Activated T-cell treated with anti-CD3 and anti-CD28 coated beads, Interleukin-2, amount 50 U/mL, for 72 hours (primary cell): ENCODE results near the gene NAV2. TPM values are rescaled to one million over a fixed set of nuclear protein-coding genes. Genes with fewer than 3 reads are reported as not detected.

ENCODE experiments used
- ATAC-seq, 2 donors: fragments of 150-1000 bp; cut with Tn5 transposase; replicated peaks in 1 of 2; 2 replicates each; pipeline ENCODE4 v1.10.0; 2021; ENCODE audit warnings: moderate library complexity in 2 of 2, mild to moderate bottlenecking in 1 of 2
- DNase-seq, 2 donors: peaks; one replicate each; pipeline ENCODE4 v3.0.0; 2021 to 2022; ENCODE audit warnings: mixed read lengths in 1 of 2
- H3K27ac Mint-ChIP-seq: one replicate; pipeline ENCODE4 v1.8.0; 2022; ENCODE audit warnings: mild to moderate bottlenecking, moderate library complexity, mixed read lengths
- H3K27me3 Mint-ChIP-seq: one replicate; pipeline ENCODE4 v1.8.0; 2022; ENCODE audit warnings: low read depth, mixed read lengths
- H3K36me3 Mint-ChIP-seq, 2 donors: one replicate each; pipeline ENCODE4 v1.8.0; 2022; ENCODE audit warnings: mixed read lengths in 2 of 2, mild to moderate bottlenecking in 1 of 2; ENCODE audit not compliant: insufficient read depth in 2 of 2
- H3K4me1 Mint-ChIP-seq: one replicate; pipeline ENCODE4 v1.8.0; 2022; ENCODE audit warnings: low read depth, mixed read lengths
- H3K4me3 Mint-ChIP-seq, 2 donors: one replicate each; pipeline ENCODE4 v1.8.0; 2022; ENCODE audit warnings: mild to moderate bottlenecking in 2 of 2, mixed read lengths in 2 of 2, moderate library complexity in 2 of 2
- H3K9me3 Mint-ChIP-seq, 2 donors: one replicate each; pipeline ENCODE4 v1.8.0; 2022; ENCODE audit warnings: mixed read lengths in 2 of 2
- total RNA-seq, 2 donors: library from RNA; stranded (reverse); gene quantifications; one replicate each; pipeline ENCODE4 v1.2.3, GENCODE V29; 2022

The NAV2 gene
- total RNA-seq, 2 donors from 2014 or later = 1.8 to 2.0 TPM

DNA sequence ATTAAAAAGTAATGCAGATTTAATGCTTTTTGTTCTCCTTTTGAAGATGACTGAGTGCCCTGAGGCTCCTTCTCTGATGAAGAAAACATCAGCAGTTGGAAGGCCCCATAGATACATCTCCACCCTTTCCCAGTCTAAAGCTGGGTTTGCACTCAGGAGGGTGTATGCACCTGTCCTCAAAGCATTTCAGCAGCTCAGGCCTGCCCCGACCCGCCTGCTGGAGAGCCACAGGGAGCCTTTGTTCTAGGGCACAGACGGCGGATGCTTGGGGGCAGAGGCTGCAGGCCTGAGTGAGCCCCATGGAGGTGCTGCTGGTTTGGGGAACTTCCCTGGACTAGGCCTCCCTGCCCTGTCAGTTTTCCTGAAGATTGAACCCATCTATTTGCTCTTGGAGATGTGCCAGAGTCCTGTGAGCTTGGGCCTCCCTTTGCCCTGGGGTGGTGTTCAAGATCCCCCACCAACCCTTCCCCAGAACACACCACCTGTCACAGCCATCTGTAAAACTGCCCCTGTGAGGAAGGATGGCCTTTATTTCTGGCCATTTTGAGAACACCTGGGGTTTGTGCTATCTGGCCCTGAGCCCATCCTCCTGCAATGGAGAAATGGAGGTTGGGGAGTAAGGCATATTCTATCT is 160.0 kb downstream of the NAV2 start:
- DNase-seq (no peak), ATAC-seq (no peak)
- H3K9me3 Mint-ChIP-seq = no peaks in the 10 kb centered on the region
- H3K4me3 Mint-ChIP-seq = no peak overlapping the region
- H3K4me1 Mint-ChIP-seq = no peaks in the 10 kb centered on the region
- H3K27me3 Mint-ChIP-seq = no peaks in the 10 kb centered on the region
- no peak overlapping the region for H3K27ac Mint-ChIP-seq
- H3K36me3 Mint-ChIP-seq = no peaks in the 10 kb centered on the region

DNA sequence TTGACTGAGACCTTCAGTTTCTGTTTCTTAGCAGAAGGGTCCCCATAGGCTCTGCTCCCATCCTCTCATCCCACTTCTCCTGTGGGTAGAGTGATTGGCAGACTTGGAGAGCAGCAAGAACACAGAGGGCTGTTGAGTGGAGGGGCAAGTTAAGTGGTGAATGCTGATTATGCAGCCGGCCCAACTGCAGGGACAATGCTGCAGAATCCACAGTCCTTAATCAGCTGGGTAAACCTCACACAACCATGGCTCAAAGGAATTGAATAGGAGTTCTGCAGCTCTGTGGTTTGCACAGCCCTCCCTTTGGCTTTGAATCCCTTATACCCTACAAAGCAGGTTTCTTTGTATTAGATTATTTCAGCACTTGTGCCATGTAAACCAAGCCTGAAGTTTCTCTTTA is 161.1 kb downstream of the NAV2 start:
- Mint-ChIP-seq H3K4me1 (no peaks in the 10 kb centered on the region), H3K27me3 (no peaks in the 10 kb centered on the region), H3K36me3 (no peaks in the 10 kb centered on the region), H3K9me3 (no peaks in the 10 kb centered on the region), H3K4me3 (no peak overlapping the region), H3K27ac (no peak overlapping the region)
- DNase-seq = no peak
- ATAC-seq = no peak

DNA sequence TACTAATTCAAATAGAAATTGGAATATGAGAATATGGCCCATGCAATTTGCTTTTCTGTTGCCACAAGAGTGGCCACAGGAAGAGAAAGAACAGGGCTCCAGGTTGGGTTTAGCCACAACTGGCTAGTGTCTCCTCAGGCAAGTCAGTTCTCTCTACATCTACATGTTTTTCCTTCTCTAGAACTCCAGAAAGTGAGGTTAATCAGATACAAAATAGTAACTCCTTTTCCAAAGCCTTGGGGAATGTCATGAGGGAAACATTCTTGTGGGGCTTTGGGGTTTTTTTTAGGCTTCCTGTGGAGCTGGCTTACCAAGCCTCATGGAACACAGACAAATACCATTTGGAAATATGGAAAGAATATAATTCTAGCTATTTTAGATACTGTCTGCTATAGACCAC is 161.6 kb downstream of the NAV2 start:
- no peak overlapping the region for H3K4me3 Mint-ChIP-seq
- DNase-seq = no peak
- no peaks in the 10 kb centered on the region for H3K4me1 Mint-ChIP-seq
- no peaks in the 10 kb centered on the region for H3K36me3 Mint-ChIP-seq
- no peaks in the 10 kb centered on the region for H3K9me3 Mint-ChIP-seq
- H3K27ac Mint-ChIP-seq = no peak overlapping the region
- no peak for ATAC-seq
- H3K27me3 Mint-ChIP-seq = no peaks in the 10 kb centered on the region

DNA sequence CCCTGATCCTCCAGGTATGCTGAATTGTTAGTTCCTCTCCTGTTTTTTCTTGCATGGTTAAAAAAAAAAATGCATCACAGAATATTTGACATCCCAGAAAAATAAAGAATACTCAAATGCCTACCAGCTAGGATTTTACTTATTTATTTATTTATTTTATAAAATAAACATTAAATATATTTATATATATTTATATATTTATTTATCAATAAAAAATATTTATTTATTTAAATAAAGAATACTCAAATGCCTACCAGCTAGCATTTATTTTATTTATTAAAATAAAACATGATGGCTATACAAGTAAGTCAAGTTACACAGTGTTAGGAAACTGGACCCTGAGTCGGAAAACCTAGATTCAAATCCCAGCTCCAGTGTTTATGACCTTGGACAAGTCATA is 164.1 kb downstream of the NAV2 start:
- Mint-ChIP-seq H3K27me3 (peaks cover 12% of the 10 kb centered on the region), H3K27ac (no peak overlapping the region), H3K4me3 (no peak overlapping the region), H3K4me1 (no peaks in the 10 kb centered on the region), H3K36me3 (no peaks in the 10 kb centered on the region), H3K9me3 (no peaks in the 10 kb centered on the region)
- ATAC-seq (no peak), DNase-seq (no peak)

DNA sequence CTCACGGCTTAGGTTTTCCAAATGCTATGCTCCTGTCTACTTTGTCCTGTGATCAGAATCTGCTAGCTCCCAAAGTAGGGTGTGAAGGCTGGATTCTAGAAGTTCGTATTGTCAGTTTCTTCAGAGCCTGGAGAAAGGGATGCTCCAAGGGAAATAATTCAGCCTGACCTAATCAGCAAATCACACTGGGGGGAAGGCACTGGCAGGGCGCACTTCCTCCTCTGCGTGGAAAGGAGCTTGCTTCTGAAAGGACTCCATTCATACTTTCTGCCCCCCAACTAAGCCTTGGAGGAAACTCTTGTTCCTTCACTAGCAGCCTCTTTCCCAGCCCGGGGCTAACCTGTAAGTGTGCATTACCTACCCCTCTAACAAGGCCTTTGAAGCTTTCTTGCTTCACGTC is 165.9 kb downstream of the NAV2 start:
- no peak for DNase-seq
- Mint-ChIP-seq H3K9me3 (no peaks in the 10 kb centered on the region), H3K27me3 (peaks cover 12% of the 10 kb centered on the region), H3K36me3 (no peaks in the 10 kb centered on the region), H3K27ac (no peak overlapping the region), H3K4me1 (no peaks in the 10 kb centered on the region), H3K4me3 (no peak overlapping the region)
- no peak for ATAC-seq

DNA sequence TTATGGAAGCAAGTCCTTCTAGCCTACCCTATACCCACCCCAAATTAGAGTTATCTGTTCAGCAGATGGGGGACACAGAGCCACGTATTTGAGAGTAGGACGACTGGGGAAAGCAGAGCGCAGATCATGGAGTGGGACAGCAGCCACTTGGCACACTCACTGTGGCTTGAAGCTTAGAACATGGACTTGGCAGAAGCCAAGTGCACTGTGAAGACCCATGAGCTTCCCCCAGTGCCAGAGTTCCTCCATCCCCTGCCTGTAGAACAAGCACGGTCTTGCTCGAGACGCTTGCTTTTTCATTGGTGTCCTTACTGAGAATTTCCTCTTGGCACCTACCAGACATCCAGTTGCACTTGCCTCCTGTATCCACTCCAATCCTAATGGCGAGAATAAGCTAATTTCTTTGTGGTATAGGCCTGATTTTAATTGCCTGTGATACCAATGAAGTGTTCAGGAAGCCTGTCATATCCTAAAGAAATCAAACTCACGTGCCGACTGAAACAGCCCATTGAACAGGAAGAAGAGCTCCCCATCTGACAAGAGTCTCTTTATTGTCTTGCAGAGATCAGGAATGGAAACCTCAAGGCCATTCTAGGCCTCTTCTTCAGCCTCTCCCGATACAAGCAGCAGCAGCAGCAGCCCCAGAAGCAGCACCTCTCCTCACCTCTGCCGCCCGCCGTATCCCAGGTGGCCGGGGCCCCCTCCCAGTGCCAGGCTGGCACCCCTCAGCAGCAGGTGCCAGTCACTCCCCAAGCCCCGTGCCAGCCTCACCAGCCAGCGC is 166.9 kb downstream of the NAV2 start:
- Mint-ChIP-seq H3K27ac (no peak overlapping the region), H3K36me3 (no peaks in the 10 kb centered on the region), H3K4me3 (no peak overlapping the region), H3K4me1 (no peaks in the 10 kb centered on the region), H3K9me3 (no peaks in the 10 kb centered on the region), H3K27me3 (peaks cover 12% of the 10 kb centered on the region)
- ATAC-seq (no peak), DNase-seq (no peak)

DNA sequence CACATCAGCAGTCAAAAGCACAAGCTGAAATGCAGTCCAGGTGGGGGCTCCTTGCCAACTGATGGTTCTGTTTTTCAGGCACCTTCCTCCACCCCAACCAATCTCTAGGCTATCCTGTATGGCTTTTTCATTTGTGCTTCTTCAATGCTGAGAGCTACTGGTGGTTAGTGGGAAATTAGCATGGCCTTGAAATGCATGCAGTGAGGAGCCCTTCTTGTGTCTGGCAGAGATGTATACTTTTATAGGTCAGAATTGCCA is 167.4 kb downstream of the NAV2 start:
- no peaks in the 10 kb centered on the region for H3K36me3 Mint-ChIP-seq
- DNase-seq (no peak), ATAC-seq (no peak)
- H3K27me3 Mint-ChIP-seq = peaks cover 12% of the 10 kb centered on the region
- H3K9me3 Mint-ChIP-seq = no peaks in the 10 kb centered on the region
- H3K27ac Mint-ChIP-seq = no peak overlapping the region
- H3K4me3 Mint-ChIP-seq = no peak overlapping the region
- no peaks in the 10 kb centered on the region for H3K4me1 Mint-ChIP-seq

DNA sequence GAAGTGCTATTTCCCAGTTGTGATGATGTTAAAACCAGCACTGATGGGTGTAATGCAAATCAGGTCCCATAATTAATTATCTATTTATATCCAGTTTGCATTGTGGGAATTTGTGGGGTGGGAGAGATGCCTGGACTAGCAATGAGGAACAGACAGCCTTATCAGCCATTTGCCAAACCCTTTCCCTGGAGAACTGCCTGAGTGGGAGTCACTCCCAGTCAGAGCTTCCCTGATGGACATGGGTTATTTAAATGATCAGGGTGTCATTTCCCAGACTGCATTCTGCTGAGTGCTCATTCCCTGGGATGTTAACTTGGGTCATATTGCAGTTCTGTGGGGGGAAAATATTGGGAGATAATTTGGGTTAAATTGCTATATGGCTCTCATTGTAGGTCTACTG is 168.5 kb downstream of the NAV2 start:
- no peaks in the 10 kb centered on the region for H3K36me3 Mint-ChIP-seq
- no peaks in the 10 kb centered on the region for H3K4me1 Mint-ChIP-seq
- peaks cover 12% of the 10 kb centered on the region for H3K27me3 Mint-ChIP-seq
- H3K4me3 Mint-ChIP-seq = no peak overlapping the region
- ATAC-seq = no peak
- no peak overlapping the region for H3K27ac Mint-ChIP-seq
- H3K9me3 Mint-ChIP-seq = no peaks in the 10 kb centered on the region
- no peak for DNase-seq

DNA sequence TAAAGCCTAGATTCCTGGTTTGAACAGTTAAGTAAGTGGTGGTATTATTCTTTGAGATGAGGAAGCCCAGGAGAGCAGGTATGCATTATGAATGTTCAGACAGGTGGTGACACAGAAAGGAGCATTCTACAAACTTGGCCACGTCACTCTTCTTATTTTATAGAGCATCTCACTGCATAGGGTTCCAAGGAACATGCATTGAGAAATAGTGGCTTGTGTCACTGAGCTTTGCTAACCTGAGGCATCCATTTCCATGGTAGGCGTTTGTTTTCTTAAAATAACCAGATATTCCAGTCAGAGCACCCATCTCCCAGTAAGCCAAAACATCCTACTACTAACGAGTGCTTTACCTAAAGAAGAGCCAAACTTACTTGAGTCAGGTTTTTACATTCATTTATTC is 169.7 kb downstream of the NAV2 start:
- Mint-ChIP-seq H3K9me3 (no peaks in the 10 kb centered on the region), H3K27ac (no peak overlapping the region), H3K4me1 (no peaks in the 10 kb centered on the region), H3K27me3 (peaks cover 12% of the 10 kb centered on the region), H3K36me3 (no peaks in the 10 kb centered on the region), H3K4me3 (no peak overlapping the region)
- DNase-seq (no peak), ATAC-seq (no peak)

DNA sequence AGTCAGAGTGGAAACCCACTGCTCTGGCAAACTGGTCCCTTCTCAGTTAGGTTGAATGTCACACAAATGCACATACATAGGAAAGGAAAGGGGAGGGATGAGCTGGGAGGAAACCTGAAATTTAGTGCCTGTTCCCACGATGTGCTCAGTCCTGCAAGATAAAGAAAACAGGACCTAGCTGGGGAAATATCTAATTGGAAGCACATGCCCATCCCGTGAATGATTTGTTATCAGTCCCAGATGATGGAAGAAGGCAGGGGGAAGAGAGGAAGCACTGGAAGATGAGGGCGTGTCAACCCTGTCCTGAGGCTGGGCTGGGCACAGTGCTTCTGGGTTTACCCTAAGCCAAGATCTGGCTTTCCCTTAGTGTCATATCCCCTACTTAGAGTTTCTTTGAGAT is 173.9 kb downstream of the NAV2 start:
- Mint-ChIP-seq H3K4me3 (no peak overlapping the region), H3K4me1 (no peaks in the 10 kb centered on the region), H3K9me3 (no peaks in the 10 kb centered on the region), H3K27me3 (no peaks in the 10 kb centered on the region), H3K36me3 (no peaks in the 10 kb centered on the region), H3K27ac (no peak overlapping the region)
- ATAC-seq (no peak), DNase-seq (no peak)

DNA sequence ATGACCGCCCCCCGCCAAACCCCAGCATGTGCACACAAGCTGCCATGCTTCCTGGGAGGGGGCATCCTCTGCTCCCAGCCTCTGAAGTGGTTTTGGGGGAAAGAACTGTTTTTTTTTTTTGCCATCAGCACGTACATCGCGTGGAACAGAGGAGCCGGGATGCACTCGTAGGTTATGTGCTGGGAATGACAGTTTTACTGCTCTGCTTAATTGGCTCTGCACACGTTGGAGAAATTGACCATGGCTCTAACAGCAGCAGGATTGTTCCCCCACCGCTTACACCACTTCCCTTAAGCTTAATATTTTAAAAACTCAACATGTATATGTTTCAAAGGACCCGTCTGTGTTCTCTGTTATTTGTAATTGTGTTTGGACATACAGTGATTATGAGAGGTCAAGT is 175.2 kb downstream of the NAV2 start:
- H3K36me3 Mint-ChIP-seq = no peaks in the 10 kb centered on the region
- no peaks in the 10 kb centered on the region for H3K9me3 Mint-ChIP-seq
- DNase-seq (no peak), ATAC-seq (no peak)
- H3K4me1 Mint-ChIP-seq = no peaks in the 10 kb centered on the region
- no peak overlapping the region for H3K4me3 Mint-ChIP-seq
- no peak overlapping the region for H3K27ac Mint-ChIP-seq
- no peaks in the 10 kb centered on the region for H3K27me3 Mint-ChIP-seq

DNA sequence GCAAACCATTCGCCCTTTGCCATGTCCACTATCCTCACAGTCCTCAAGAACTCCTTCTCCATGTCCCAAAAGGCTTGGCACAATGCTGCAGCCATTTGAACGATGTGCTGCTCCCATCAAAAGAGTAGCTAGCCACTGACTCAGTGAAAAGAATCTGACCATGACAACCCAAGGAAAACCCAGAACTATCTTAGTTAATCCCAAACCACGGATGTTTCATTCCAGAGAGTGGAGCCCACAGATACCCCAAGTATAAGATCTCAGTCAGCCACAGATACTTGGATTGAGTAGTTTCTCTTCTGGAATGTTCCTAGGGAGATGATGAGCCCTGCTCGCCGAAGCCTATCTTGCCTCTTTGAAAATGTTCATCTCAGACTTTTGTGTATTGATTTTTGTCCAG is 176.9 kb downstream of the NAV2 start:
- H3K9me3 Mint-ChIP-seq = no peaks in the 10 kb centered on the region
- no peaks in the 10 kb centered on the region for H3K4me1 Mint-ChIP-seq
- DNase-seq (no peak), ATAC-seq (no peak)
- no peak overlapping the region for H3K27ac Mint-ChIP-seq
- H3K27me3 Mint-ChIP-seq = no peaks in the 10 kb centered on the region
- H3K4me3 Mint-ChIP-seq = no peak overlapping the region
- no peaks in the 10 kb centered on the region for H3K36me3 Mint-ChIP-seq

DNA sequence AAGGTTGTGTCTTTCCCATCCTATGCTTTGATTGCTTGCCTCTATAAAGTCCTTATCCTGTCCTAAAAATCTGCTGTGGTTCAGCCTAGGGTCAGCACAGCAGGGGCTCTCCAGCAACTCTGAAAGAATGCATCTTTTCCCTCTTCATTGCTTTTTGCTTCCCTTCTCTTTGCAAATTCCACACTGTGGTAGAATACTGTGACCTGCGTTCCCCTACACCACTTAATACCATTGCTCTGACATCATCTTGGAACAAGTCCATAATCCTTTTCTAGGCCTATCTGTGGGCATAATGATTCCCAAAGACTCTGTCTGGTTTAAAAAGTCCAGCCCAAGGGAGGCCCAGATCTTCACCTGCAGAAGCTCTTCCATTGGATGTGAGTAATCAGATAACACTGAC is 177.7 kb downstream of the NAV2 start:
- Mint-ChIP-seq H3K27me3 (no peaks in the 10 kb centered on the region), H3K4me3 (no peak overlapping the region), H3K36me3 (no peaks in the 10 kb centered on the region), H3K9me3 (no peaks in the 10 kb centered on the region), H3K27ac (no peak overlapping the region), H3K4me1 (no peaks in the 10 kb centered on the region)
- DNase-seq (no peak), ATAC-seq (no peak)

DNA sequence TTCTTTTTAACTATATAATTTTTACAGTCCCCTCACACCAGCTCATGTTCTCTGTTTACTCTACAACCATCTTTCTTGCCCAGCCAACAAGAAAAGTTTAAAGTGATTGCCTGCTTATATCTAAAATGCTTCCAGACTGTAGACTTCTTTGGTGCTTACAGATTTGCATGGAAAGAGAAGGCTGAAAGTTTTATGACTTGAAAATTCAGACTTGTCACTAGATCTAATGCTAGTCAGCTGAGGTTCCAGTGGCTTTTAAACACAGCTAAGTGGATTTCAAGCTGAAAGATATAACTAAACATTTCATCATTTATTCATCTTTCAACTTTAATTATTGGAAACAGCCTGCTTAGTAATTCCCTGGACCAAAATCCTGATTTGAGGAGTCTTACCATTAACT is 178.4 kb downstream of the NAV2 start:
- H3K9me3 Mint-ChIP-seq = no peaks in the 10 kb centered on the region
- ATAC-seq (no peak), DNase-seq (no peak)
- no peaks in the 10 kb centered on the region for H3K36me3 Mint-ChIP-seq
- H3K4me3 Mint-ChIP-seq = no peak overlapping the region
- no peaks in the 10 kb centered on the region for H3K27me3 Mint-ChIP-seq
- no peak overlapping the region for H3K27ac Mint-ChIP-seq
- H3K4me1 Mint-ChIP-seq = no peaks in the 10 kb centered on the region
